Mucosa of rectum (tissue), 2 donors: Measurements from ENCODE around the gene BMP6.

Experiments used
- H3K27ac ChIP-seq, 2 donors: one replicate each; pipeline ENCODE4 v1.7.0; 2013; ENCODE audit warnings: inconsistent platforms in 2 of 2, low read depth in 2 of 2, low read length in 2 of 2
- H3K27me3 ChIP-seq, 2 donors: one replicate each; pipeline ENCODE4 v1.7.0; 2013; ENCODE audit warnings: low read length in 2 of 2; ENCODE audit not compliant: control insufficient read depth in 2 of 2, insufficient read depth in 2 of 2
- H3K36me3 ChIP-seq, 2 donors: one replicate each; pipeline ENCODE4 v1.7.0; 2013; ENCODE audit warnings: low read length in 2 of 2; ENCODE audit not compliant: control insufficient read depth in 2 of 2, insufficient read depth in 2 of 2
- H3K4me1 ChIP-seq, 2 donors: one replicate each; pipeline ENCODE4 v1.7.0; 2013; ENCODE audit warnings: low read length in 2 of 2, mild to moderate bottlenecking in 1 of 2; ENCODE audit not compliant: control insufficient read depth in 2 of 2, insufficient read depth in 2 of 2
- H3K4me3 ChIP-seq, 2 donors: one replicate each; pipeline ENCODE4 v1.7.0; 2013; ENCODE audit warnings: low read length in 2 of 2
- H3K9ac ChIP-seq, 2 donors: one replicate each; pipeline ENCODE4 v1.7.0; 2013; ENCODE audit warnings: low read length in 2 of 2, low read depth in 1 of 2, mild to moderate bottlenecking in 1 of 2
- H3K9me3 ChIP-seq, 2 donors: one replicate each; pipeline ENCODE4 v1.7.0; 2013; ENCODE audit warnings: low read length in 2 of 2; ENCODE audit not compliant: control insufficient read depth in 2 of 2
- donor health status: healthy.
- donor health status: Normal muscosa, but diverticular disease.

The BMP6 gene

DNA sequence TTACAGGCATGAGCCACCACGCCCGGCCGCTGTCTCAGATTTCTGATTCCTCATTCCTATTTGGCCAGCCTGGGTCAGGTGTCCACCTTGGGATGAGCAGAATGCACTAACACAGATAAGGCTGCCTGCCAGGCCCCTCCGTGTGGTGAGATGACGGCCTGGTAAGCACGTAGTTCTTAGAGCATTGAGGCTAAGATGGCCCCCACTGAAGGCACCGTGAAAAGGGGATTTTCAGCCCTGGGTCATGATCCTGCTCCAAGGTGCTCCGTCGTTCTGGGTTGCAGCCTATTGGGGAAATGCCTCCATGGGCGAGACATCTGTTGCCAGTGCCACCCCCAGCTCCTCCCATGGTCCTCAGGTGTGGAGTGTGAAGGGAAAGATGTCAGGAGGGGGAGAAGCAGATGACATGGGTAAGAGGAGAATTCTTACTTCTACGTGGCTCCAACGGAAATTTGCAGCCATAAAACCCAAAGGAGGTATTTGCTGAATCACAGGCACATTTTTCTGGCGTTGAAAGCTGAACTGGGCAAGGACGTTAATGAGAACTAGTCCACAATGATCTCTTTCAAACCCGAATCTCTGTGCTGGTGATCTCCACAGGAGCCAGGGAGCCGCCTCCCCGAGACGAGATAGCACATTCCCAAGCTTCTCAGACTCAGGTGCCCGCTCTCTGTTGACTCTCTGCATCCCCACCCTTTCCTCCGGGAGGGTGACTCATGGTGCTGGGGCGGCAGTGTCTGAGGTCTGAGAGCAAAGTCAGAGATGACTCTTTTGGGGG, 34.0 kb upstream of the BMP6 start:
- H3K9me3 ChIP-seq = no peaks in the 10 kb centered on the region
- no peak overlapping the region for H3K27ac ChIP-seq
- no peaks in the 10 kb centered on the region for H3K36me3 ChIP-seq
- H3K4me1 ChIP-seq = no peaks in the 10 kb centered on the region
- no peak overlapping the region for H3K4me3 ChIP-seq
- no peak overlapping the region for H3K9ac ChIP-seq
- H3K27me3 ChIP-seq = peaks cover 0 to 7% of the 10 kb centered on the region in 2 donors

DNA sequence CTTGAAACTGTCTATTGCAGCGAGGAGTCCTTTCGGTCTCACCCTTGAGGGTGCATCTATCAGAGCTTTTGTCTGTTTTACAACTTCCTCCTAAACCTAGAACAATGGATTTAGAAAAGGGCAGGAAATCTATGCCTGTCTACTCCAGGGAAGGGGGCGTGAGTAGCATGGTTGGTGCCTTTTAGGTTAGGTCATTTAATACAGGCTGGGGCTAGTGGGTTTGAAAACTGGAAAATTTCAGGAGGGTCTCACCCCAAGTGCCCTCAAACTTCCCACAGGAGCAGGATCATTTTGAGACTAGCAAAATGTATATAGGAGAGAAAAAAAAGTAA, 33.5 kb upstream of the BMP6 start:
- H3K4me1 ChIP-seq = no peaks in the 10 kb centered on the region
- H3K9ac ChIP-seq = no peak overlapping the region
- no peaks in the 10 kb centered on the region for H3K36me3 ChIP-seq
- no peak overlapping the region for H3K4me3 ChIP-seq
- peaks cover 0 to 7% of the 10 kb centered on the region in 2 donors for H3K27me3 ChIP-seq
- H3K27ac ChIP-seq = no peak overlapping the region
- H3K9me3 ChIP-seq = no peaks in the 10 kb centered on the region

DNA sequence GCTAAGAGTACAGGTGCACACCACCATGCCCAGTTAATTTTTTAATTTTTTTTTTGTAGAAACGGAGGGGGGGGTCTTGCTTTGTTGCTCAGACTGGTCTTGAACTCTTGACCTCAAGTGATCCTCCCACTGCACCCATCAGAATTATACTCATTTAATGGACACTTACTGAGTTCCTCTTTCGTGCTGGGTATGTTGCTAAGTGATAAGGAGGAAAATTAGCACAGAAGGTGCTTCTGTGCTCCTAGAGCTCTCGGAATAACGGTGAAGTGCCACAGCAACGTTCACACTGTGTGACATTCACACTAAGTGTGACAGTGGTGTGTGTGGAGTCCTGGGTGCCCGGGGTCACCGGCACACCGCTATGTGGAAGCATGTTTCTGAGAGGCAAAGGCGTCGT, 32.1 kb upstream of the BMP6 start:
- Histone ChIP-seq H3K4me3 (no peak overlapping the region), H3K9ac (no peak overlapping the region), H3K27ac (no peak overlapping the region), H3K36me3 (no peaks in the 10 kb centered on the region), H3K9me3 (no peaks in the 10 kb centered on the region), H3K4me1 (no peaks in the 10 kb centered on the region), H3K27me3 (no peaks in the 10 kb centered on the region)

DNA sequence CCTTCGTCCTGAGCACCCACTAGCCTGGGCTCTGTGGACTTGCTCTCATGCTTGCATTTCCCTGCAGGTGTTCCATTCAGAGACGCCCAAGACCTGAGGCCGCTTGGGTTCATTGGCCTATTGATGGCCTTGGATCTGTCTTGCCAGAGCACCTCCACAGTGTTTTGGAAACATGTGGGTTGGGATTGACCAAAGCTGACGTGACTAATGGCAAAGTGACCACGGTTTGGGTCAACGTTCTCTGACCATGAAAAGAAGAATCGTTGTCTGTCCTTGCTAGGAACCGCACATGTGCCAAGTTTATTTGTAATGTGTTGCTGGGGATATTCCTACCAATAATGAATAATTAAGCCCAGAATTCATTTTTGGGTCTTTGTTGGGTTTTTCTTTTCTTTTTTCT, 29.8 kb upstream of the BMP6 start:
- no peaks in the 10 kb centered on the region for H3K36me3 ChIP-seq
- H3K9ac ChIP-seq = no peak overlapping the region
- no peak overlapping the region for H3K27ac ChIP-seq
- no peak overlapping the region for H3K4me3 ChIP-seq
- no peaks in the 10 kb centered on the region for H3K4me1 ChIP-seq
- no peaks in the 10 kb centered on the region for H3K27me3 ChIP-seq
- H3K9me3 ChIP-seq = no peaks in the 10 kb centered on the region

DNA sequence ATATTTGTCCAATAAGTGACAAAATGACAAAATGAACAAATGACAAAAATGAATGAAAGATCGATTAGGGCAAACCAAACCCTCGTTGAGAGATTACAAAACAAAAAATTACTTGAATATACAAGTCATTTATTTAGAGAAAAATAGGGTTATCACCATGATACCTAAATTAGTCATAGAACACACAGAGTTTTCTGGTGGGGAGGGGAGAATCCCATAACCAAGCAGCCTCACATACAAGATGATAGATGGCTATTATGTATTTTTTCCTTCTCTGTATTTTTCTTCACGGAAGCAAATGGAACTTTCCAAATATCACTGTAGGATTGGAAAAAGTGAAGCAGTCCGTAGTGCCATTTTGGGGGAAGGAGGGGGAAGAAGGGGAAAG, 28.5 kb upstream of the BMP6 start:
- Histone ChIP-seq H3K4me3 (no peak overlapping the region), H3K9me3 (no peaks in the 10 kb centered on the region), H3K27ac (no peak overlapping the region)

DNA sequence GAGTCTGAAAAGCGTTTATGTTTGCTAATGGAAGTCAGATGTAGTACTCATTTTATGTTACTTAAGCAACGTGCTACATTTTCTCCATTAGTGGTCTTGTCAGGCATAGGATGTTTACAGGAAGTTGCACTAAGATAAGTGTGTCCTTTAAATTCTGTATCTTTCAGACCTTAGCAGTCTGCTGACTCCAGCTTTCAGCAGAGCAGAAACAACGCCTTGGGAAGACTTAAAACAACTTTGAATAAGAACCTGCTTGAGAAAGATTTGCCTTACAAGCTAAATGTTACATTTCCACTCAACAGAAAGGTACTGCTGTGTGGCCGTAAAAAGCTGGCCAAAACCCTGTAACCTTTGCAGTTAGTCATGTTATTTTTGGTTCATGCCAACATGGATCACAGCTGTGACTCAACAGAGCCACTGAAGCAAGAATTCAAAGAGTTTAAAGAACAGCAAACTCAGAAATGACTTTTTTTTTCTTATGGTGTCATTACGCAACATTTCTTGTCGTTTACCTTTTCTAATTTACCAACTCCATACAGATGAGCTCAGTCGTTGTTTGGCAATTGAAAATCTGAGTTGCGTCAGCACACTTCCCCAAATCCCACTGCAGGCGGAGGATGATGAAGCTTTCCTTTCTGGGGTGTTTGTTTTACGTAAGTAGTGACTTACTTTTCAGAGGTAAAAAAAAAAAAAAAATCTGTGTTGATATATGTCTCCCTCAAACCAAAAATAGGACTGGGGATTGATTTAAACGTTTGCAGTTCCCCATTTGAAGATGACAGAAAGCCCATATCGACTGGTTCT, 27.9 kb upstream of the BMP6 start:
- Histone ChIP-seq H3K9me3 (no peaks in the 10 kb centered on the region), H3K27me3 (no peaks in the 10 kb centered on the region), H3K36me3 (no peaks in the 10 kb centered on the region), H3K4me1 (no peaks in the 10 kb centered on the region), H3K4me3 (no peak overlapping the region), H3K9ac (no peak overlapping the region), H3K27ac (no peak overlapping the region)

More for the DNA sequence above, 28.5 kb upstream of the BMP6 start:
- Histone ChIP-seq H3K4me1 (no peaks in the 10 kb centered on the region), H3K27me3 (no peaks in the 10 kb centered on the region), H3K36me3 (no peaks in the 10 kb centered on the region), H3K9ac (no peak overlapping the region)

DNA sequence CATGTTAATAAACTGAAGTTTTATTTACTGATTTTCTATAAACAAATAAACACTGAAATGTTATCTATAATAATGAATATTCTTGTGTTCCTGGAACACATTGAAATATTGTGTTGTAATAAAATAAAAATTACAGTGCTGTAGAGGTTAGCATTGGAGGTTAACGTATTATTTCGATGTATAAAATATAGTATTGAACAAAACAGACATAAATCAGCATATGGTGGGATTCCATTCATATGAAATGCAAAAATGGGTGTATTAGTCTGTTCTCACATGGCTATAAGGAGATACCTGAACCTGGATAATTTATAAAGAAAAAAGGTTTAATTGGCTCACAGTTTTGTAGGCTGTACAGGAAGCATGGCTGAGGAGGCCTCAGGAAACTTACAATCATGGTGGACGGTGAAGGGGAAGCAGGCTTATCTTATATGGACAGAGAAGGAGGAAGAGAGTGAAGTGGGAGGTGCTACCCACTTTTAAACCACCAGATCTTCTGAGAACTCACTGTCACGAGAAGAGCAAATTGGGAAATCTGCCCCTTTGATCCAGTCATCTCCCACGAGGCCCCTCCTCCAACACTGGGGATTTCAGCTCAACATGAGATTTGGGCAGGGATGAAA, 24.6 kb upstream of the BMP6 start:
- Histone ChIP-seq H3K9me3 (no peaks in the 10 kb centered on the region), H3K27me3 (no peaks in the 10 kb centered on the region), H3K4me1 (no peaks in the 10 kb centered on the region), H3K9ac (no peak overlapping the region), H3K36me3 (no peaks in the 10 kb centered on the region), H3K4me3 (no peak overlapping the region), H3K27ac (no peak overlapping the region)

DNA sequence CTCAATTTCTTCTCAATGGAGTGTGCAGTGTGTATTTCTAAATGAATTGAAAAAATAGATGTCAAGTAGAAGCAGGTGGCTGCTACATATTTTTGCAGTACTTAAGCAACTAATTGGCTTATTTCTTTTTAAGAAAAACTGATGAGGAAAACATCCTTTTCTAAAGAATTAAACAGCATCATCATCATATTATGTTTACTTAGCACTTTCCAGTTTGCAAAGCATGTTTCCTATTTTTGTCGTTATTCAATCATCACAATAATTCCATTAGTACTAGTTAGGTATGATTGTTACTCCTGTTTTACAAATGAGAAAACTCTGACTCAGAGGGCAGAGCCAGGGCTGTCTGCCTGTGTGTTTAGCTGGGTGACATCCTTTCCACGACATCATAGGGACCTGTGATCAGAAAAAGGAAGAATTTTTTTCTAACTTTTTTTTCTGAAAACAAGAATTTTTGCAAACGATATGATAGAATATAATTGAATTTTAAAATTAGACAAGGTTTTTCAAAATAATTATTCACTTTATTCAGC, 22.7 kb upstream of the BMP6 start:
- Histone ChIP-seq H3K36me3 (no peaks in the 10 kb centered on the region), H3K4me1 (no peaks in the 10 kb centered on the region), H3K9me3 (no peaks in the 10 kb centered on the region), H3K27me3 (no peaks in the 10 kb centered on the region), H3K27ac (no peak overlapping the region), H3K4me3 (no peak overlapping the region), H3K9ac (no peak overlapping the region)

DNA sequence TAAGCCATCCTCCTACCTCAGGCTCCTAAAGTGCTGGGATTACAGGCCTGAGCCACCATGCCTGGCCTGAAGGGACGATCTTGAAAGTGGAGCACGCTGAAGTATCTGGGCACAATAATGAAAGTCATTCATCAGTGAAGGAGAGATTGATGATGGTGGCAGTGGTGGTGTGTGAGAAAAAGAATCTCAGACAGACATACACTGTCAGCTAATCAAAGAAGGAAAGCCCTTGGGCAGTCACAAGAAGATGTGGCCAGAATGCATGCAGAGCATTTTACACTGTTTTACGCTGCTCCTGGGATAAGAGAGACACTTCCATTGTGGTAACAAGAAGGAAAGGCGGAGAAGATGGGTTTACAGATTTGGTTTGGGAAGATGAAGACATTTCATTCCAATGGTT, 20.4 kb upstream of the BMP6 start:
- H3K27ac ChIP-seq = no peak overlapping the region
- no peaks in the 10 kb centered on the region for H3K9me3 ChIP-seq
- no peaks in the 10 kb centered on the region for H3K27me3 ChIP-seq
- H3K4me1 ChIP-seq = no peaks in the 10 kb centered on the region
- no peaks in the 10 kb centered on the region for H3K36me3 ChIP-seq
- no peak overlapping the region for H3K4me3 ChIP-seq
- H3K9ac ChIP-seq = no peak overlapping the region

DNA sequence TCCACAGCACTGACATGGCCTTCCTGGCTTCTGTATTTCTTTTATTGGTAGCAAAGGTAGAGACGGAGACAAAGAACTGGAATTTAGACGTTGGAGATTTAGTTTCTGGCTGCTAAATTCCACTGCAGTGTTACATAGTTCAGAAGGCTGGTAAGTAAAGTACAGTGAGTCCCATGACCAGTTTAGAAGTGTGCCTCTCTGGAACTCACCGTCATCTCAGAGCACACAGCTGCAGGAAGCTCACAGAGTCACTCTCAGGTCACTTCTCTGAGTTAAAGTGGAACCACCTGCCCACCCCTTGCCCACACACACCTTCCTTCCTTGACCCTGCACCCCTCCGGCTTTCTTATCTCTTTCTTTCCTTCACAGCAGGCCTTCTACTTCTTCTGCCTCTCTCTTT, 19.6 kb upstream of the BMP6 start:
- no peaks in the 10 kb centered on the region for H3K36me3 ChIP-seq
- no peak overlapping the region for H3K4me3 ChIP-seq
- H3K9me3 ChIP-seq = no peaks in the 10 kb centered on the region
- no peak overlapping the region for H3K9ac ChIP-seq
- no peak overlapping the region for H3K27ac ChIP-seq
- no peaks in the 10 kb centered on the region for H3K4me1 ChIP-seq
- no peaks in the 10 kb centered on the region for H3K27me3 ChIP-seq
